HEK293 (cell line): ENCODE data around the gene MLNR.

Source experiments
- CTCF ChIA-PET: fragments of 350-600 bp; formaldehyde crosslinking; extraction: SDS; loops from one replicate; lab custom pipeline; 2021; ENCODE audit warnings: antibody characterized with exemption; lab: Yijun Ruan, JAX
- POLR2A ChIA-PET: fragments of 300-600 bp; formaldehyde crosslinking; extraction: SDS; loops from one replicate; lab custom pipeline; 2020; ENCODE audit warnings: antibody characterized with exemption, inconsistent platforms; lab: Yijun Ruan, JAX
- H3K27ac ChIP-seq: fragments of 200-500 bp; sonication (Bioruptor generic); 2 replicates; pipeline ENCODE4 v1.5.1; 2014; ENCODE audit warnings: low read depth, low read length, control low read depth, inconsistent platforms; ENCODE audit errors: extremely low read depth
- H3K36me3 ChIP-seq, 2 experiments: fragments of 200-500 bp in 1 of 2; sonication (Bioruptor generic) in 1 of 2; 1 replicate in 1 of 2; 2 replicates in 1 of 2; pipeline ENCODE4 v1.5.1; 2014 to 2017; ENCODE audit warnings: inconsistent platforms in 2 of 2, low read length in 2 of 2; ENCODE audit not compliant: control insufficient read depth in 2 of 2, insufficient read depth in 1 of 2
- H3K4me1 ChIP-seq: fragments of 200-500 bp; sonication (Bioruptor generic); 2 replicates; pipeline ENCODE4 v1.5.1; 2014; ENCODE audit warnings: mild to moderate bottlenecking, low read length, inconsistent platforms; ENCODE audit not compliant: control insufficient read depth, insufficient read depth
- H3K4me3 ChIP-seq: 2 replicates; pipeline ENCODE4 v1.5.1; 2011; ENCODE audit warnings: low read depth, mild to moderate bottlenecking, control low read depth, low read length, moderate library complexity
- H3K9me3 ChIP-seq: fragments of 200-500 bp; sonication (Bioruptor generic); 2 replicates; pipeline ENCODE4 v1.5.1; 2014; ENCODE audit warnings: low read depth, low read length, inconsistent platforms; ENCODE audit not compliant: control insufficient read depth, insufficient read depth
- ZBTB1 ChIP-seq: fragments of 450-650 bp; formaldehyde crosslinking; IDR thresholded peaks from 2 replicates; pipeline ENCODE4 v1.5.1; 2016; ENCODE audit warnings: missing biosample characterization, missing genetic modification characterization
- ZNF146 ChIP-seq: fragments of 450-650 bp; formaldehyde crosslinking; IDR thresholded peaks from 2 replicates; pipeline ENCODE4 v1.5.1; 2016; ENCODE audit warnings: missing biosample characterization, missing genetic modification characterization
- ZNF2 ChIP-seq: fragments of 450-650 bp; formaldehyde crosslinking; IDR thresholded peaks from 2 replicates; pipeline ENCODE4 v1.5.1; 2016; ENCODE audit warnings: missing biosample characterization, missing genetic modification characterization
- ZNF211 ChIP-seq: fragments of 450-650 bp; formaldehyde crosslinking; IDR thresholded peaks from 2 replicates; pipeline ENCODE4 v1.5.1; 2016; ENCODE audit warnings: low read depth, missing biosample characterization, missing genetic modification characterization
- ZNF221 ChIP-seq: fragments of 450-650 bp; formaldehyde crosslinking; IDR thresholded peaks from 2 replicates; pipeline ENCODE4 v1.5.1; 2017; ENCODE audit warnings: missing biosample characterization, missing genetic modification characterization, borderline replicate concordance
- ZNF510 ChIP-seq: fragments of 450-650 bp; formaldehyde crosslinking; IDR thresholded peaks from 2 replicates; pipeline ENCODE4 v1.5.1; 2018; ENCODE audit warnings: mild to moderate bottlenecking, missing genetic modification characterization, missing biosample characterization; ENCODE audit not compliant: insufficient replicate concordance
- ZNF621 ChIP-seq: fragments of 450-650 bp; formaldehyde crosslinking; IDR thresholded peaks from 2 replicates; pipeline ENCODE4 v1.5.1; 2017; ENCODE audit warnings: missing biosample characterization, missing genetic modification characterization
- ZNF623 ChIP-seq: fragments of 450-650 bp; formaldehyde crosslinking; IDR thresholded peaks from 2 replicates; pipeline ENCODE4 v1.5.1; 2016; ENCODE audit warnings: missing biosample characterization, missing genetic modification characterization
- ZNF701 ChIP-seq: fragments of 450-650 bp; formaldehyde crosslinking; IDR thresholded peaks from 2 replicates; pipeline ENCODE4 v1.5.1; 2016; ENCODE audit warnings: missing biosample characterization, missing genetic modification characterization
- ZNF768 ChIP-seq: fragments of 450-650 bp; formaldehyde crosslinking; IDR thresholded peaks from 2 replicates; pipeline ENCODE4 v1.5.1; 2018; ENCODE audit warnings: missing biosample characterization, mild to moderate bottlenecking, missing genetic modification characterization
- ZNF792 ChIP-seq: fragments of 450-650 bp; formaldehyde crosslinking; IDR thresholded peaks from 2 replicates; pipeline ENCODE4 v1.5.1; 2016; ENCODE audit warnings: missing biosample characterization, missing genetic modification characterization
- ZXDB ChIP-seq: fragments of 450-650 bp; formaldehyde crosslinking; IDR thresholded peaks from 2 replicates; pipeline ENCODE4 v1.5.1; 2016; ENCODE audit warnings: missing biosample characterization, missing genetic modification characterization
- TF ChIP-seq, protein P1 (sequence below): fragments of 450-650 bp; formaldehyde crosslinking; IDR thresholded peaks from 2 replicates; pipeline ENCODE4 v1.5.1; 2016; ENCODE audit warnings: missing biosample characterization, missing genetic modification characterization
- TF ChIP-seq, protein P2 (sequence below): fragments of 450-650 bp; formaldehyde crosslinking; IDR thresholded peaks from 2 replicates; pipeline ENCODE4 v1.5.1; 2016; ENCODE audit warnings: missing biosample characterization, missing genetic modification characterization
- TF ChIP-seq, protein P3 (sequence below): fragments of 450-650 bp; formaldehyde crosslinking; IDR thresholded peaks from 2 replicates; pipeline ENCODE4 v1.5.1; 2017; ENCODE audit warnings: missing biosample characterization, missing genetic modification characterization
- TF ChIP-seq, protein P4 (sequence below): fragments of 450-650 bp; formaldehyde crosslinking; IDR thresholded peaks from 2 replicates; pipeline ENCODE4 v1.5.1; 2016; ENCODE audit warnings: missing biosample characterization, missing genetic modification characterization

Gene MLNR

DNA sequence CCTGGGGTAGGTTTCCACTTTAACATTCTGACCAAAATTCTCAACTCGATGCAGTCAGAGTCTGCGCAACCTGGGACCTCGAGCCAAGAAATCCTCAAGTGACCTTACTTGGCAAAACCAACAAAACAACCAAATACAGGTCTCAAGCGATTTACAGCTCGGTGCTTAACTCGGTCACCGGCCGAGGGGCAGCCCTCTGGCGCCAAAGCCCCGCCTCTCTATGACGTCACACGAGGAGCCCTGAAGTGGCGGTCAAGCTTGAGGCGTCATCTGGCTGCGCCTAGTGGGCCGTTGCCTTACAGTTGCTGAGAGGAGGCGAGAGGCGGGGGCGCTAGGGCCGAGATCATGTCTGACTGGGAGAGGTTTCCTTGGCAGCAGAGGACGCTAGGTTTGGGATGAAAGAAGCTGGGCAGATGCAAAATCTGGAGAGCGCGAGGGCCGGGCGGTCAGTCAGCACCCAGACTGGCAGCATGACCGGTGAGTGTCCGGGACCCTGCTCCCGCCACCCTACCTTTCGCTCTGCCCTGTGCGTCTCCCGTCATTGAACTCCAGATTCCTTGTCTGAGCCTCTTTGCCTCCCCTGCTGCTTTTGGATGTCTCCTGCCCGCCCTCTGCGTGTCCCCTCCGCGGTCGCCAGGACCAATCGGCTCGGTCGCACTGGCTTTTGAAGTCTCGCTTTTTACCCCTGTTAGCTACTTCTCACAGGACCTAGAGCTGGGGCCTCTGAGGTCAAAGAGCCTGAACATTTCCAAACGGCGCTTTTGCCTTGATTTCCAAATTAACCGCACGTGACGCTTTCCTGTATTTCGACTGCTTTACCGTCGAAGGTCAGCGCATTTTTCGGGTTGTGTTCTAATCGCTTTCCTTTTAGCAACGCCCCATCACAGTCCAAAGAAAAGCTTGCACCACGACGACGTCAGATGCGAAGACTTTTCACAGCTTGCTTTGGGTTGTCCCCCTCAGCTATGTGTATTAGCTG, 27.8 kb downstream of the MLNR start, which contains the start of gene CDADC1 (continued):
- TF ChIP-seq ZNF623 (no peak), ZNF701 (tag by site-specific recombination) (no peak)
- TF ChIP-seq, protein P1, sequence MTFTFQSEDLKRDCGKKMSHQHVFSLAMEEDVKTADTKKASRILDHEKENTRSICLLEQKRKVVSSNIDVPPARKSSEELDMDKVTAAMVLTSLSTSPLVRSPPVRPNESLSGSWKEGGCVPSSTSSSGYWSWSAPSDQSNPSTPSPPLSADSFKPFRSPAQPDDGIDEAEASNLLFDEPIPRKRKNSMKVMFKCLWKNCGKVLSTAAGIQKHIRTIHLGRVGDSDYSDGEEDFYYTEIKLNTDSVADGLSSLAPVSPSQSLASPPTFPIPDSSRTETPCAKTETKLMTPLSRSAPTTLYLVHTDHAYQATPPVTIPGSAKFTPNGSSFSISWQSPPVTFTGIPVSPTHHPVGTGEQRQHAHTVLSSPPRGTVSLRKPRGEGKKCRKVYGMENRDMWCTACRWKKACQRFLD (tag by site-specific recombination): no peak
- TF ChIP-seq, all 188 proteins: peak for 54

DNA sequence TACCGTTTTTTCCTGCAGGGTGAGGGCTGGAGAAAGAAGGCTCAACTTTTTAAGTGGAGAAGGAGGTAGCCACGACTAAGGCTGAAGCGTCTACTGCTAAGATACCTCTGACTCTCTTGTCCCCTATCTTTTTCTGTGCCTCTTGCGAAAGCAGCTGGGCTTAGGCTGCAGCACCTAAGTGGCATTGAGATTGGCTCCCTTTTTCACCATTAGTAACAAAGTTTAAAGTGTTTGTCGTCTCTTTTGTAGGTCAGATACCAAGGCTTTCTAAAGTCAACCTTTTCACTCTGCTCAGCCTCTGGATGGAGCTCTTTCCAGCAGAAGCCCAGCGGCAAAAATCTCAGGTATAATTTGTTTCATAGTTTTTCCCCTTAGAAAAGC, 28.5 kb downstream of the MLNR start:
- no peaks in the 10 kb centered on the region for H3K9me3 ChIP-seq
- peak overlapping the region; percentile 74; the same call in 1 of the 2 replicates for H3K27ac ChIP-seq
- peak overlapping the region; percentile 83 for H3K4me3 ChIP-seq
- H3K4me1 ChIP-seq: 0 out of 2 replicates have a peak, but pooled peaks cover 2% of the 10 kb centered on the region
- H3K36me3 ChIP-seq: peaks cover 0 to 4% of the 10 kb centered on the region in 2 experiments; a peak in 2 of 3 replicates
- ChIA-PET POLR2A (interaction anchor here (1.0 kb wide), 1 partner anchor 272 kb away, joined by 4 read pairs; the partner anchor contains the start of gene FNDC3A), CTCF (interaction anchor here (0.7 to 1.4 kb wide), 2 partner anchors 26 to 32 kb away, joined by 3 read pairs; no protein-coding TSS in a partner anchor)
- TF ChIP-seq ZNF221 (tag by site-specific recombination) (no peak), ZNF146 (tag by site-specific recombination) (no peak), ZNF2 (no peak), ZNF621 (no peak), ZNF211 (tag by site-specific recombination) (no peak), ZXDB (tag by site-specific recombination) (no peak), ZNF768 (tag by site-specific recombination) (no peak), ZNF510 (tag by site-specific recombination) (no peak), ZNF792 (tag by site-specific recombination) (no peak), ZBTB1 (tag by site-specific recombination) (no peak)
- TF ChIP-seq, protein P1 (tag by site-specific recombination): no peak
- TF ChIP-seq, protein P2, sequence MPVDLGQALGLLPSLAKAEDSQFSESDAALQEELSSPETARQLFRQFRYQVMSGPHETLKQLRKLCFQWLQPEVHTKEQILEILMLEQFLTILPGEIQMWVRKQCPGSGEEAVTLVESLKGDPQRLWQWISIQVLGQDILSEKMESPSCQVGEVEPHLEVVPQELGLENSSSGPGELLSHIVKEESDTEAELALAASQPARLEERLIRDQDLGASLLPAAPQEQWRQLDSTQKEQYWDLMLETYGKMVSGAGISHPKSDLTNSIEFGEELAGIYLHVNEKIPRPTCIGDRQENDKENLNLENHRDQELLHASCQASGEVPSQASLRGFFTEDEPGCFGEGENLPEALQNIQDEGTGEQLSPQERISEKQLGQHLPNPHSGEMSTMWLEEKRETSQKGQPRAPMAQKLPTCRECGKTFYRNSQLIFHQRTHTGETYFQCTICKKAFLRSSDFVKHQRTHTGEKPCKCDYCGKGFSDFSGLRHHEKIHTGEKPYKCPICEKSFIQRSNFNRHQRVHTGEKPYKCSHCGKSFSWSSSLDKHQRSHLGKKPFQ: no peak
- TF ChIP-seq, protein P3, sequence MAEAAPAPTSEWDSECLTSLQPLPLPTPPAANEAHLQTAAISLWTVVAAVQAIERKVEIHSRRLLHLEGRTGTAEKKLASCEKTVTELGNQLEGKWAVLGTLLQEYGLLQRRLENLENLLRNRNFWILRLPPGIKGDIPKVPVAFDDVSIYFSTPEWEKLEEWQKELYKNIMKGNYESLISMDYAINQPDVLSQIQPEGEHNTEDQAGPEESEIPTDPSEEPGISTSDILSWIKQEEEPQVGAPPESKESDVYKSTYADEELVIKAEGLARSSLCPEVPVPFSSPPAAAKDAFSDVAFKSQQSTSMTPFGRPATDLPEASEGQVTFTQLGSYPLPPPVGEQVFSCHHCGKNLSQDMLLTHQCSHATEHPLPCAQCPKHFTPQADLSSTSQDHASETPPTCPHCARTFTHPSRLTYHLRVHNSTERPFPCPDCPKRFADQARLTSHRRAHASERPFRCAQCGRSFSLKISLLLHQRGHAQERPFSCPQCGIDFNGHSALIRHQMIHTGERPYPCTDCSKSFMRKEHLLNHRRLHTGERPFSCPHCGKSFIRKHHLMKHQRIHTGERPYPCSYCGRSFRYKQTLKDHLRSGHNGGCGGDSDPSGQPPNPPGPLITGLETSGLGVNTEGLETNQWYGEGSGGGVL (tag by site-specific recombination): no peak
- TF ChIP-seq, protein P4, sequence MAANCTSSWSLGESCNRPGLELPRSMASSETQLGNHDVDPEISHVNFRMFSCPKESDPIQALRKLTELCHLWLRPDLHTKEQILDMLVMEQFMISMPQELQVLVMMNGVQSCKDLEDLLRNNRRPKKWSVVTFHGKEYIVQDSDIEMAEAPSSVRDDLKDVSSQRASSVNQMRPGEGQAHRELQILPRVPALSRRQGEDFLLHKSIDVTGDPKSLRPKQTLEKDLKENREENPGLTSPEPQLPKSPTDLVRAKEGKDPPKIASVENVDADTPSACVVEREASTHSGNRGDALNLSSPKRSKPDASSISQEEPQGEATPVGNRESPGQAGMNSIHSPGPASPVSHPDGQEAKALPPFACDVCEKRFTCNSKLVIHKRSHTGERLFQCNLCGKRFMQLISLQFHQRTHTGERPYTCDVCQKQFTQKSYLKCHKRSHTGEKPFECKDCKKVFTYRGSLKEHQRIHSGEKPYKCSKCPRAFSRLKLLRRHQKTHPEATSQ (tag by site-specific recombination): no peak
